Fibroblast of lung (primary cell): ENCODE data around the gene CAMKMT. TPM values are rescaled to one million over a fixed set of nuclear protein-coding genes. Genes with fewer than 3 reads are reported as not detected.
A peak's percentile ranks its signal among the peaks of the same experiment; 100 is the strongest.

Experiments used
- DNase-seq, 2 donors: peaks; one replicate each; pipeline versions ENCODE4 v3.0.0 to v3.0.0-alpha.2; 2010; ENCODE audit warnings: low read depth in 2 of 2
- H2AFZ ChIP-seq: 2 replicates; pipeline ENCODE4 v1.5.1; 2012; ENCODE audit warnings: low read length, control low read depth, inconsistent platforms
- H3K27ac ChIP-seq: 2 replicates; pipeline ENCODE4 v1.5.1; 2011; ENCODE audit warnings: low read length, control low read depth; ENCODE audit not compliant: insufficient read depth
- H3K27me3 ChIP-seq: 2 replicates; pipeline ENCODE4 v1.5.1; 2011; ENCODE audit warnings: mild to moderate bottlenecking, low read length; ENCODE audit not compliant: control insufficient read depth, insufficient read depth
- H3K36me3 ChIP-seq: 2 replicates; pipeline ENCODE4 v1.5.1; 2011; ENCODE audit warnings: low read length; ENCODE audit not compliant: control insufficient read depth, insufficient read depth
- H3K4me1 ChIP-seq: 2 replicates; pipeline ENCODE4 v1.5.1; 2011; ENCODE audit warnings: low read length; ENCODE audit not compliant: control insufficient read depth, insufficient read depth; ENCODE audit errors: extremely low read depth
- H3K4me2 ChIP-seq: 2 replicates; pipeline ENCODE4 v1.5.1; 2011; ENCODE audit warnings: low read length, control low read depth; ENCODE audit not compliant: insufficient read depth; ENCODE audit errors: extremely low read depth
- H3K4me3 ChIP-seq, 4 experiments: fragments of 200-600 bp in 1 of 4; sonication (generic) in 1 of 4; replicated peaks in 1 of 4; 2 replicates each; pipeline ENCODE4 v1.5.1; 2011 to 2016; ENCODE audit warnings: low read length in 4 of 4, low read depth in 3 of 4, mild to moderate bottlenecking in 3 of 4, control low read depth in 2 of 4, inconsistent platforms in 1 of 4, mixed read lengths in 1 of 4; ENCODE audit not compliant: insufficient read depth in 1 of 4; ENCODE audit errors: control extremely low read depth in 1 of 4
- H3K79me2 ChIP-seq: 2 replicates; pipeline ENCODE4 v1.5.1; 2012; ENCODE audit warnings: mild to moderate bottlenecking, low read length, inconsistent platforms; ENCODE audit not compliant: control insufficient read depth, insufficient read depth
- H3K9ac ChIP-seq: 2 replicates; pipeline ENCODE4 v1.5.1; 2011; ENCODE audit warnings: mild to moderate bottlenecking, low read length, control low read depth; ENCODE audit not compliant: insufficient read depth
- H3K9me3 ChIP-seq: 2 replicates; pipeline ENCODE4 v1.5.1; 2012; ENCODE audit warnings: low read depth, low read length; ENCODE audit not compliant: control insufficient read depth, insufficient read depth
- H4K20me1 ChIP-seq: 2 replicates; pipeline ENCODE4 v1.5.1; 2011; ENCODE audit warnings: low read length; ENCODE audit not compliant: control insufficient read depth, insufficient read depth; ENCODE audit errors: extremely low read depth
- EZH2 ChIP-seq: IDR thresholded peaks from 2 replicates; pipeline ENCODE4 v1.5.1; 2012; ENCODE audit warnings: low read length, control low read depth, mild to moderate bottlenecking; ENCODE audit errors: missing control alignments
- polyA plus RNA-seq, 2 donors: library from polyadenylated mRNA; depleted of rRNA in 1 of 2; stranded (reverse) in 1 of 2; unstranded in 1 of 2; fragments of >200 nt; gene quantifications; 2 replicates each; pipeline ENCODE4 v1.2.1, GENCODE V29; 2011 to 2012; ENCODE audit warnings: missing spikeins in 1 of 2
- total RNA-seq: library from RNA; depleted of rRNA; stranded (reverse); fragments of >200 nt; gene quantifications from 2 replicates; pipeline ENCODE4 v1.2.1, GENCODE V29; 2014
- TF ChIP-seq, protein P1 (sequence below), 2 donors: IDR thresholded peaks in 1 of 2; conservative IDR thresholded peaks in 1 of 2; 1 replicate in 1 of 2; 2 replicates in 1 of 2; pipeline ENCODE4 v1.5.1; 2011 to 2012; ENCODE audit warnings: low read length in 2 of 2, control low read depth in 1 of 2, inconsistent platforms in 1 of 2, low read depth in 1 of 2, mild to moderate bottlenecking in 1 of 2

CAMKMT gene
- total and polyA plus RNA-seq, 2 donors (not counting 1 experiment from before 2014, with no cell fraction given), result 7.9 to 11.6 TPM

DNA sequence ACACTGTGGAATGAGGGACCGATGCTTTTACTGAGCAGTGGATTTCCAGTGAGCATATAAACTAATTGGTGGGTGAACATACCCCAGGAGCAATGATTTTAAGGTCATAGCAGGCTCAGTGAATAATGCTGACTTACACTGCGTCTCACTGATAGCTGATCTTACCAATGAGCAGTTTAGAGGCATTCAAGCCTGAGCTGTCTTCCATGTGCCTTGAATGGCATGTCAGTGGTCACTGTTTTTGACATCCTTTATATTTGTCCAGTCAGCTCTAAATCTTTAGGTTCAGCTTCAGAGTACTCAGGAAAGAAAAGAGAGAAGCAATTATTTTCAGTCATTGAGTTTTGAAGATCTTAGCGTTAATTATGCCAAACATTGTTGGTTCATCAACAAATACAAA lies 88.3 kb downstream of the CAMKMT start:
- H3K27ac ChIP-seq, result no peak overlapping the region
- H3K9ac ChIP-seq, result no peak overlapping the region
- H3K36me3 ChIP-seq, result no peaks in the 10 kb centered on the region
- no peaks in the 10 kb centered on the region for H4K20me1 ChIP-seq
- no peak for DNase-seq
- H2AFZ ChIP-seq, result no peak overlapping the region
- no peaks in the 10 kb centered on the region for H3K4me1 ChIP-seq
- no peaks in the 10 kb centered on the region for H3K9me3 ChIP-seq
- H3K27me3 ChIP-seq, result no peaks in the 10 kb centered on the region
- H3K4me3 ChIP-seq, result no peak overlapping the region
- no peak for TF ChIP-seq EZH2
- TF ChIP-seq, protein P1, sequence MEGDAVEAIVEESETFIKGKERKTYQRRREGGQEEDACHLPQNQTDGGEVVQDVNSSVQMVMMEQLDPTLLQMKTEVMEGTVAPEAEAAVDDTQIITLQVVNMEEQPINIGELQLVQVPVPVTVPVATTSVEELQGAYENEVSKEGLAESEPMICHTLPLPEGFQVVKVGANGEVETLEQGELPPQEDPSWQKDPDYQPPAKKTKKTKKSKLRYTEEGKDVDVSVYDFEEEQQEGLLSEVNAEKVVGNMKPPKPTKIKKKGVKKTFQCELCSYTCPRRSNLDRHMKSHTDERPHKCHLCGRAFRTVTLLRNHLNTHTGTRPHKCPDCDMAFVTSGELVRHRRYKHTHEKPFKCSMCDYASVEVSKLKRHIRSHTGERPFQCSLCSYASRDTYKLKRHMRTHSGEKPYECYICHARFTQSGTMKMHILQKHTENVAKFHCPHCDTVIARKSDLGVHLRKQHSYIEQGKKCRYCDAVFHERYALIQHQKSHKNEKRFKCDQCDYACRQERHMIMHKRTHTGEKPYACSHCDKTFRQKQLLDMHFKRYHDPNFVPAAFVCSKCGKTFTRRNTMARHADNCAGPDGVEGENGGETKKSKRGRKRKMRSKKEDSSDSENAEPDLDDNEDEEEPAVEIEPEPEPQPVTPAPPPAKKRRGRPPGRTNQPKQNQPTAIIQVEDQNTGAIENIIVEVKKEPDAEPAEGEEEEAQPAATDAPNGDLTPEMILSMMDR (conservative IDR thresholded peaks at IDR 0.05 in 1 of 2, IDR thresholded peaks at IDR 0.05 in 1 of 2; ENCODE audit: low read depth in 1 of 2, low read length in 2 of 2), result no peak
- H3K79me2 ChIP-seq, result no peaks in the 10 kb centered on the region
- H3K4me2 ChIP-seq, result no peak overlapping the region

DNA sequence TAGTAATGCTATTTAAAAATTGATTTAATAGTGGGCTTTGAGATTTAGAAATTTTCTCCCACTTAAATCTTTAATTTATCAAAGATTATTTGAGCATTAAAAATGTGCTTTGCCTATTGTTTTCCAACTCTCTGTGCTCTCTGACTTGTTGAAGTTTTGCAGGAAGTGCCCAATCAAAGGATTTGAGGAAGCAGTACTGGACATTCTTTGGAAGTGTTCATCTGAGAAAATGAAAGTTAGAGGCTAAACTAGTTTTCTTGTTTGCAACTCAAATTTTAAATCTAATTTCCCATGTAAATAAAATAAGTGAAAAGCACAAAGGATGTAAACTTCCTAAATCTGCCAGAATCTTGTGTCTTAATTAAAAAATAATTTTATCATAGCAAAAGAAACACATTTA lies 89.1 kb downstream of the CAMKMT start:
- Histone ChIP-seq H3K27ac (no peak overlapping the region), H3K4me2 (no peak overlapping the region), H3K4me1 (no peaks in the 10 kb centered on the region), H2AFZ (no peak overlapping the region), H3K9me3 (no peaks in the 10 kb centered on the region), H3K36me3 (no peaks in the 10 kb centered on the region), H3K27me3 (no peaks in the 10 kb centered on the region), H4K20me1 (no peaks in the 10 kb centered on the region), H3K79me2 (no peaks in the 10 kb centered on the region), H3K9ac (no peak overlapping the region), H3K4me3 (no peak overlapping the region)
- DNase-seq, result peak in 1 of 2 donors; percentile 8
- TF ChIP-seq EZH2, result no peak
- TF ChIP-seq, protein P1 (conservative IDR thresholded peaks at IDR 0.05 in 1 of 2, IDR thresholded peaks at IDR 0.05 in 1 of 2; ENCODE audit: low read depth in 1 of 2, low read length in 2 of 2), result no peak

DNA sequence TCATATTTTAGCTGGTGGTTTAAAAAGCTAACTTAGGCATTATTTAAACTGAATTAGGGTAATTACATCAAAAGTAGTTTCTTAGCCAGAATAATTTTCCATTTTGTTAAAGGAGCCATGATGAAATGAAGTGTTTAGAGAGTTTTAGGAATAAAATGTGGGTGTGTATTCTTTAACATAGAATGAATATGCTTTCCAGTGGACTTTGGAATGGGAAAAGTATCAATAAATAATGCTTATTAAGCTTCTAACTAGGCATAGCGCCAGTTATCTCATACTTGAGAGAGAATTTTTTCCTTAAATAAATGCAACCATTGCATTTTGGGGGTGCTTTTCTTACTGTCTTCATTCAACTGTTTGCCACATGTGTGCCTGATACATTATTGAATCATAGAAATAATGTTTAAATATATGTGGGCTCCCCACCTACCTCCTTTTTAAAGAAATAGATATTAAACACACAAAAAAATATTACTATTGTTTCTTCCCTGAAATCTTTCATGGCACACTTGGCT lies 90.4 kb downstream of the CAMKMT start:
- Histone ChIP-seq H3K27me3 (no peaks in the 10 kb centered on the region), H3K79me2 (no peaks in the 10 kb centered on the region), H3K27ac (no peak overlapping the region), H3K9me3 (no peaks in the 10 kb centered on the region), H3K4me2 (no peak overlapping the region), H3K4me3 (no peak overlapping the region), H4K20me1 (no peaks in the 10 kb centered on the region), H3K9ac (no peak overlapping the region), H3K36me3 (no peaks in the 10 kb centered on the region), H3K4me1 (no peaks in the 10 kb centered on the region), H2AFZ (no peak overlapping the region)
- no peak for TF ChIP-seq EZH2
- TF ChIP-seq, protein P1 (conservative IDR thresholded peaks at IDR 0.05 in 1 of 2, IDR thresholded peaks at IDR 0.05 in 1 of 2; ENCODE audit: low read depth in 1 of 2, low read length in 2 of 2), result no peak
- no peak for DNase-seq
